ENCODE results near the gene RBMS1.

Gene RBMS1

GRCh38 chr2:160324161-160324800 is 169.3 kb downstream of the RBMS1 start:
- no peak for DNase-seq

- no peak for DNase-seq
Observed at GRCh38 chr2:160322320-160322719, 171.3 kb downstream of the RBMS1 start.

- no peak for DNase-seq
Observed at GRCh38 chr2:160321006-160321405, 172.6 kb downstream of the RBMS1 start.

GRCh38 chr2:160319700-160320099 is 173.9 kb downstream of the RBMS1 start:
- no peak for DNase-seq

- DNase-seq, result no peak
Observed at GRCh38 chr2:160318218-160318617, 175.4 kb downstream of the RBMS1 start.

- DNase-seq, result no peak
Observed at GRCh38 chr2:160317181-160318099, 176.2 kb downstream of the RBMS1 start.

- no peak for DNase-seq
Observed at GRCh38 chr2:160315337-160315736, 178.3 kb downstream of the RBMS1 start.

GRCh38 chr2:160310118-160310828 is 183.3 kb downstream of the RBMS1 start:
- DNase-seq, result no peak

- no peak for DNase-seq
Observed at GRCh38 chr2:160309585-160309984, 184.0 kb downstream of the RBMS1 start.

GRCh38 chr2:160308915-160309314 is 184.7 kb downstream of the RBMS1 start:
- no peak for DNase-seq

GRCh38 chr2:160308476-160308875 is 185.1 kb downstream of the RBMS1 start:
- no peak for DNase-seq

GRCh38 chr2:160306985-160307384 is 186.6 kb downstream of the RBMS1 start:
- DNase-seq, result no peak

- DNase-seq, result no peak
Observed at GRCh38 chr2:160305081-160305750, 188.4 kb downstream of the RBMS1 start.

GRCh38 chr2:160303527-160303926 is 190.1 kb downstream of the RBMS1 start:
- DNase-seq, result no peak

GRCh38 chr2:160303076-160303475 is 190.5 kb downstream of the RBMS1 start:
- no peak for DNase-seq

GRCh38 chr2:160301420-160301819 is 192.2 kb downstream of the RBMS1 start:
- no peak for DNase-seq

- DNase-seq, result no peak
Observed at GRCh38 chr2:160300203-160300602, 193.4 kb downstream of the RBMS1 start.

GRCh38 chr2:160299540-160299939 is 194.1 kb downstream of the RBMS1 start:
- DNase-seq, result no peak

GRCh38 chr2:160298960-160299359 is 194.6 kb downstream of the RBMS1 start:
- DNase-seq, result no peak

GRCh38 chr2:160295519-160296207 is 197.9 kb downstream of the RBMS1 start:
- no peak for DNase-seq

GRCh38 chr2:160294889-160295288 is 198.7 kb downstream of the RBMS1 start:
- DNase-seq, result no peak

- no peak for DNase-seq
Observed at GRCh38 chr2:160294339-160294803, 199.2 kb downstream of the RBMS1 start.
